Measurements from ENCODE around the gene FARP1.

Gene FARP1

DNA sequence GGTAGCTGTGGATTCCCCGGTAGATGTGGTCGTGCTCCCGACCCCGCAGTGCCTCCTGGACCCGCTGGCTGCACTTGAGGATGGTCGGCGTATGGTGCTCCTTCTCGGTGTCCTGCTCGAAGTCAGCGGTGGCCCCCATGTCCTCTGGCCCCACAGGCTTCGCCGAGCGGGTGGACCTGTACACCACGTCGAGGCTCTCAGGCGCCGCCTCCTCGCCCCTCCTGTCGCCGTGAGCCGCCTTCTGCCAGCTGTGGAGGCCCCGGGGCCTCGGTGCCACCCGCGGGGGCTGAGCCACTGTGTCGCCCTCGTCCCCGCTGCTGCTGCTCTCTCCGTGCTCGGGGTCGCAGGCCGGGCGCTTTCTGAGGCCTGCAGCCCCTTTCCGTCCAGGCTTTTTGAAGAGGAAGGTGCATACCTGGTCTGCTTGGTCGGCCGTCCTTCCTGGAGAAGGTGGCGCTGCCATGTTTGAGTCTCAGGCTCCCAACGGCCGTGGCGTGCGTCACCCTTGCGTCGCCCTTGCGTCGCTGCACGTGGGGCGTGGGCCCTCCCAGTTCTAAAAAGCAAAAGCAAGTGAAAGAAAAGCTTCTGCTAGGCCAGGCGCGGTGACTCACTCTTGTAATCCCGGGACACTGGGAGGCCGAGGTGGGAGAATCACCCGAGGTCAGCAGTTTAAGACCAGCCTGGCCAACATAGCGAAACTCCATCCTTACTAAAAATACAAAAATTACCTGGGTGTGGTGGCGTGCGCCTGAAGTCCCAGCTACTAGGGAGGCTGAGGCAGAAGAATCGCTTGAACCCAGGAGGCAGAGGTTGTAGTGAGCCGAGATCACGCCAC is 34.1 kb downstream of the FARP1 start, which contains the start of gene RNF113B:
Gene RNF113B (minus strand): TSS at position 493 of the 832 bp plus-strand sequence. CDS start 33 bp downstream, at position 460.
- TF ChIP-seq EZH2phosphoT487 (IDR thresholded peaks at IDR 0.05; ENCODE audit: borderline replicate concordance, low read length) = no peak
- TF ChIP-seq, protein P1, sequence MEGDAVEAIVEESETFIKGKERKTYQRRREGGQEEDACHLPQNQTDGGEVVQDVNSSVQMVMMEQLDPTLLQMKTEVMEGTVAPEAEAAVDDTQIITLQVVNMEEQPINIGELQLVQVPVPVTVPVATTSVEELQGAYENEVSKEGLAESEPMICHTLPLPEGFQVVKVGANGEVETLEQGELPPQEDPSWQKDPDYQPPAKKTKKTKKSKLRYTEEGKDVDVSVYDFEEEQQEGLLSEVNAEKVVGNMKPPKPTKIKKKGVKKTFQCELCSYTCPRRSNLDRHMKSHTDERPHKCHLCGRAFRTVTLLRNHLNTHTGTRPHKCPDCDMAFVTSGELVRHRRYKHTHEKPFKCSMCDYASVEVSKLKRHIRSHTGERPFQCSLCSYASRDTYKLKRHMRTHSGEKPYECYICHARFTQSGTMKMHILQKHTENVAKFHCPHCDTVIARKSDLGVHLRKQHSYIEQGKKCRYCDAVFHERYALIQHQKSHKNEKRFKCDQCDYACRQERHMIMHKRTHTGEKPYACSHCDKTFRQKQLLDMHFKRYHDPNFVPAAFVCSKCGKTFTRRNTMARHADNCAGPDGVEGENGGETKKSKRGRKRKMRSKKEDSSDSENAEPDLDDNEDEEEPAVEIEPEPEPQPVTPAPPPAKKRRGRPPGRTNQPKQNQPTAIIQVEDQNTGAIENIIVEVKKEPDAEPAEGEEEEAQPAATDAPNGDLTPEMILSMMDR (IDR thresholded peaks at IDR 0.05; ENCODE audit: low read depth, low read length, poor library complexity, severe bottlenecking) = no peak

GRCh38 chr13:98180092-98180491 is 37.2 kb downstream of the FARP1 start:
- no peaks in the 10 kb centered on the region for H3F3A ChIP-seq (ENCODE audit: control insufficient read depth, insufficient read depth)
- H3K27ac ChIP-seq (ENCODE audit: low read depth, low read length) = no peak overlapping the region
- no peaks in the 10 kb centered on the region for H3K4me1 ChIP-seq (ENCODE audit: control insufficient read depth, low read length)
- H3K9me2 ChIP-seq (replicated peaks; ENCODE audit: control insufficient read depth, low read length) = no peaks in the 10 kb centered on the region
- TF ChIP-seq, protein P1 (IDR thresholded peaks at IDR 0.05; ENCODE audit: low read depth, low read length, poor library complexity, severe bottlenecking) = no peak
- no peak for TF ChIP-seq EZH2phosphoT487 (IDR thresholded peaks at IDR 0.05; ENCODE audit: borderline replicate concordance, low read length)
- no peak overlapping the region for H3K4me3 ChIP-seq (ENCODE audit: low read length)
- H3K27me3 ChIP-seq (ENCODE audit: control insufficient read depth, low read length) = no peaks in the 10 kb centered on the region
- H4K20me1 ChIP-seq (ENCODE audit: control insufficient read depth, insufficient read depth, low read depth, low read length) = no peaks in the 10 kb centered on the region
- H3K36me3 ChIP-seq (ENCODE audit: control insufficient read depth, low read length) = no peaks in the 10 kb centered on the region
- H3K9me3 ChIP-seq (ENCODE audit: control insufficient read depth, insufficient read depth, low read length) = no peaks in the 10 kb centered on the region
- no peak overlapping the region for H3K4me2 ChIP-seq (ENCODE audit: low read length)
- no peaks in the 10 kb centered on the region for H3K79me2 ChIP-seq (ENCODE audit: control insufficient read depth, low read length)

More for the DNA sequence above, 34.1 kb downstream of the FARP1 start, which contains the start of gene RNF113B:
- H4K20me1 ChIP-seq (ENCODE audit: control insufficient read depth, insufficient read depth, low read depth, low read length) = no peaks in the 10 kb centered on the region
- H3K36me3 ChIP-seq (ENCODE audit: control insufficient read depth, low read length) = no peaks in the 10 kb centered on the region
- H3K79me2 ChIP-seq (ENCODE audit: control insufficient read depth, low read length) = no peaks in the 10 kb centered on the region
- no peak within 1 kb of the TSS for H3K27ac ChIP-seq (ENCODE audit: low read depth, low read length)
- H3F3A ChIP-seq (ENCODE audit: control insufficient read depth, insufficient read depth) = no peaks in the 10 kb centered on the region
- H3K9me2 ChIP-seq (replicated peaks; ENCODE audit: control insufficient read depth, low read length) = no peaks in the 10 kb centered on the region
- H3K4me3 ChIP-seq (ENCODE audit: low read length) = no peak within 1 kb of the TSS
- H3K4me2 ChIP-seq (ENCODE audit: low read length) = no peak within 1 kb of the TSS
- H3K27me3 ChIP-seq (ENCODE audit: control insufficient read depth, low read length) = no peaks in the 10 kb centered on the region
- no peaks in the 10 kb centered on the region for H3K9me3 ChIP-seq (ENCODE audit: control insufficient read depth, insufficient read depth, low read length)
- no peaks in the 10 kb centered on the region for H3K4me1 ChIP-seq (ENCODE audit: control insufficient read depth, low read length)

GRCh38 chr13:98181111-98181815 is 38.4 kb downstream of the FARP1 start:
- Histone ChIP-seq H3K27me3 (ENCODE audit: control insufficient read depth, low read length) (no peaks in the 10 kb centered on the region), H3K36me3 (ENCODE audit: control insufficient read depth, low read length) (no peaks in the 10 kb centered on the region), H3K4me3 (ENCODE audit: low read length) (no peak overlapping the region), H3K79me2 (ENCODE audit: control insufficient read depth, low read length) (no peaks in the 10 kb centered on the region), H3K27ac (ENCODE audit: low read depth, low read length) (no peak overlapping the region), H3F3A (ENCODE audit: control insufficient read depth, insufficient read depth) (no peaks in the 10 kb centered on the region), H4K20me1 (ENCODE audit: control insufficient read depth, insufficient read depth, low read depth, low read length) (no peaks in the 10 kb centered on the region), H3K9me2 (replicated peaks; ENCODE audit: control insufficient read depth, low read length) (no peaks in the 10 kb centered on the region), H3K4me1 (ENCODE audit: control insufficient read depth, low read length) (no peaks in the 10 kb centered on the region), H3K9me3 (ENCODE audit: control insufficient read depth, insufficient read depth, low read length) (no peaks in the 10 kb centered on the region), H3K4me2 (ENCODE audit: low read length) (no peak overlapping the region)
- TF ChIP-seq EZH2phosphoT487 (IDR thresholded peaks at IDR 0.05; ENCODE audit: borderline replicate concordance, low read length) = no peak
- TF ChIP-seq, protein P1 (IDR thresholded peaks at IDR 0.05; ENCODE audit: low read depth, low read length, poor library complexity, severe bottlenecking) = no peak

Measured in DOHH2 (cell line).